Cardiac septum (tissue), 1 donor: ENCODE data around the gene ITSN1. TPM values are rescaled to one million over a fixed set of nuclear protein-coding genes. Genes with fewer than 3 reads are reported as not detected.
"Not testable (repeated sequence)": the region's sequence is repeated elsewhere in the genome, so short reads cannot be mapped to it uniquely, and the experiment has no call there.

Source experiments
- DNase-seq: peaks from one replicate; pipeline ENCODE4 v3.0.0-alpha.2; 2020; ENCODE audit warnings: low spot score
- intact Hi-C: fragments of 100-400 bp; cut with DNase I; formaldehyde crosslinking; loops from one replicate; pipeline ENCODE4 v1.14.0; 2022
- total RNA-seq: library from RNA; stranded (reverse); fragmentation: NEBNext Ultra II Directional; extraction: Animal tissue kit (Norgen Biotek cat#: 25700); gene quantifications from one replicate; pipeline ENCODE4 v1.2.1, GENCODE V29; 2021
- donor health status: DM: no; HTN: no; CAD: no.

ITSN1 gene
- total RNA-seq, 1 donor from 2014 or later: 25.5 TPM

DNA sequence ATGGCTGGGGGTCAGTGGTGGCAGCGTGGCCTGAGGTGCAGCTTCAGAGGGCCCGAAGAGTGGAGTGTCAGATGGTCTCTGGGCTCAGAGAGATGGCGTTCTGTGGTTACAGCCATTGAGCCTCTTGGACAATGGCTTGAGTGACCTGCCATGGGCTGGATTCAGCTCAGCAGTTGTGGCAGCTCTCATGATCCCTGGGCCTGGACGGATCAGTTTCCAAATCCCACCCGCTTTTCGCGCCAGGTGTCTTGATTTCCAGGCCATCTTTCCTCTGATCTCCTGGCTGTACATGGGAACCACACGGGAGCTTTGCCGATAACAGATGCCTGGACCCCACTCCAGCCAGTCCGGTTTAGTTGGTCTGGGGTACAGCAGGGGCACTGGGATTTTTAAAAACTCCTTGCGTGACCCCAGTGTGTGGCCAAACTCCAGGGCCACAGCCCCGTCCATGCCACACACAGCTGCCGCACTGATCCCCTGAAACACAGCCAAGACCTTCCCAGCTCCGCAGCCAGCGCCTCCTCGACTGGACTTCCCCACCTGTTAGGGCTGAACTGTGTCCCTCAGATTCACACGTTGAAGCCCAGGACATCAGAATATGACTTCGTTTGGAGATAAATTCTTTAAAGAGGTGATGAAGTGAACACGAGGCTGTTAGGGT, 205.4 kb downstream of the ITSN1 start:
- intact Hi-C loops: no loop called here
- DNase-seq: no peak

GRCh38 chr21:33848249-33848953, 206.1 kb downstream of the ITSN1 start:
- intact Hi-C loops: no loop called here
- DNase-seq: no peak

GRCh38 chr21:33849834-33850233, 207.5 kb downstream of the ITSN1 start:
- DNase-seq: no peak
- intact Hi-C loops: no loop called here

- intact Hi-C loops: no loop called here
- no peak for DNase-seq
These were observed 208.1 kb downstream of the ITSN1 start for GRCh38 chr21:33850401-33850800.

GRCh38 chr21:33850985-33851384, 208.7 kb downstream of the ITSN1 start:
- no peak for DNase-seq
- intact Hi-C loops: no loop called here

- DNase-seq: no peak
- intact Hi-C loops: no loop called here
These were observed 210.2 kb downstream of the ITSN1 start for GRCh38 chr21:33852485-33852884.

GRCh38 chr21:33854604-33855003, 212.3 kb downstream of the ITSN1 start:
- intact Hi-C loops: no loop called here
- DNase-seq: no peak

- no peak for DNase-seq
- intact Hi-C loops: no loop called here
These were observed 212.9 kb downstream of the ITSN1 start for GRCh38 chr21:33855190-33855589.

- no peak for DNase-seq
- intact Hi-C loops: no loop called here
These were observed 214.7 kb downstream of the ITSN1 start for GRCh38 chr21:33856893-33857527.

DNA sequence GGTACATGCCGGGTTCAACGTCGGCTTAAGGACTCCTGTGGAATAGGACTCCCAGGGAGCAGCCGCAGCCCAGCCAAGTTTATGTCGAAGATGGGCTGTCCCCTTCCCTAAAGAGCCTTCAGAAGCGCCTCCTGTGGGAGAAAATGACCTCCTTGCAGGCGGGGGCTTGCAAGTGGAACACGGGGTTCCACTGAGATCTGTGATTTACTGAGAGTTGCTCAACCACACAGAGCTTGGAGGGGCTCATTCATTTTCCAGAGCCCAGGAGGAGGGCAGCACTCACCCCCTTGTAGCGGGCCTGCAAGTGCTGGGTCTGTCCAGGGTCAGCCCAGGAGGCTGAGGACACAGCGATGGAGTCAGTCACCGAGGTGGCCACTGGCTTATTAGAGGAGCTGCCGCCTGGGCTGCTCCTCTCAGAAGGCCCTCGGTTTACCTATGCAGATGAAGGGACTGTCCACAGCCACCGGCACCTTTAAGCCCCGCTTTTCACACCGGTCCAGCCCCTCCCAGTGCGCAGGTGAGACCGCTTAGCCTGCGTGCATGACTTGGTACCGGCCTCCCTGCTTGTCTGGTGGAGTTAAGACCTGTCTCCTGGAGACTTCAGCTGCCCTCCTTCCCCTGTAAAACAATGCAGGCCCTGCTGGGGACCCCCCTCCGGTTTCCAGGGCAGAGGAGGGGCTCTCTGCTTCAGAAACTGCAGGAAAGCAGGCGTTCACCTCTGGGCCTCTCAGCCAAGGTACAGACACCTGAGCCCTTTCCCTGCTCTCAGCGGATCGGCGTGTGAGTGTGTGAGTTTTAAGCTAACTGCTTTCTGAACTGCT, 215.8 kb downstream of the ITSN1 start:
- intact Hi-C loops: no loop called here
- DNase-seq: no peak

GRCh38 chr21:33858667-33859372, 216.5 kb downstream of the ITSN1 start:
- intact Hi-C loops: no loop called here
- no peak for DNase-seq

DNA sequence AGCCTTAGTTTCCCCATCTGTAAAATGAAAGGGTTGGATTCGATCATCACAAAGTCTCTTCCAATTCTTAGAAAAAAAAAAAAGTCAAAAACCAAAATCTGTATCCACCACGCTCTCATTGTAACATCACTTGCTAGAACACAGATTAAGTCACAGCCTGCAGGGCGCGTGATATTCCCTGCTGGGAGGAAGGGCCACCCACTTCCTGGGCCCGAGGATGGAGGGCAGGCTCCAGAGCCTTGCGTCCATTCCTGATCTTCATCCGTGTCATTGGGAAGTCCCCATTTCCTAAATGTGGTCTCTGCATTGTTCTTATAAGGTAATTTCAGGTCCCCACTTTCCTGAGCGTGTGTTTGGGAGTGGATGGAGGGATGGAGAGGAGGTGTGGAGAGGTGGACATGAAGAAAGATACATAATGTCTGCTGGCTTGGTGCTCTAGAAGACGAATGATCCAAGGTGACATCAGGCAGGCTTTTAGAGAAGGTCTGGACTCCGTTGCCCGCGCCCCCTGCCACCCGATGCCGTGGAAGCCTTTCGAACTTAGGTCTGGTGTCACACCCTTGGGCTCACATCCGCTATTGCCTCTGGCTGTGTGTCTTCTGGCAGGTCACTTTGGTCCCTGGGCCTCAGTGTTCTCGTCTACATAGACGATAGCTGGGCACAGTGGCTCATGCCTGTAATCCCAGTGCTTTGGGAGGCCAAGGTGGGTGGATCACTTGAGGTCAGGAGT, 217.2 kb downstream of the ITSN1 start:
- intact Hi-C loops: no loop called here
- DNase-seq: no peak

GRCh38 chr21:33860332-33860879, 218.1 kb downstream of the ITSN1 start:
- no peak for DNase-seq
- intact Hi-C loops: no loop called here

DNA sequence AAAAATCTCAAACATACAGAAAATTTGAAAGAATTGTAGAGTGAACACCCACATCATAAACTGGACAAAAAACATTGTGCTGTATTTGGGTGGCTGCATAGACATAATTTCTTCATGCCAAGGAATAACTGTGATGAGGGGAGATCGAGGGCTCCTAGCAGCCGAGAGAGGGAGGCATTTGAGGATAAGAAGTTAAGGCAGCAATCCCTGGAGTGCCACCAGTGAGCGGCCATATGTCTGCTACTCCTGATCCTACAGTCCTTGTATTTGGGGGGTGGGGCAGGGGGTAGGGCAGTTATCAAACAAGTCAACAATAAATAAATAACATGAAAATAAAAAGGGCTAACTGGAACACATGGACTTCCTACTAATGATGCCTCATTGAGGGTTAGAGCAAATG, 218.8 kb downstream of the ITSN1 start:
- intact Hi-C loops: no loop called here

DNA sequence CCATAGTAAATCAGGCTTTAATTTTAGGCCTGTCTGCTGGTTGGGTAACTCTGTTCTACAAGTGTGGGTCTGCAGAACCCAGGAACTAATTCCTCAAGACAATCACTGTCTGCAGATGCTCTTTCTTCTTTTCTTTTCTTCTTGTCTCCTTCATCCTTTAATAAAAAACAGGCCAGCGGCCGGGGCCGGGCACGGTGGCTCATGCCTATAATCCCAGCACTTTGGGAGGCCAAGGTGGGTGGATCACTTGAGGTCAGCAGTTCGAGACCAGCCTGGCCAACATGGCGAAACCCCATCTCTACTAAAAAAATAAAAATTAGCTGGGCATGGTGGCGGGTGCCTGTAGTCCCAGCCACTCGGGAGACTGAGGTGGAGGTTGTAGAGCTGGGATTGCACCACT, 220.9 kb downstream of the ITSN1 start:
- intact Hi-C loops, DNase-seq: not testable (repeated sequence)

More for the DNA sequence above, 218.8 kb downstream of the ITSN1 start:
- no peak for DNase-seq

DNA sequence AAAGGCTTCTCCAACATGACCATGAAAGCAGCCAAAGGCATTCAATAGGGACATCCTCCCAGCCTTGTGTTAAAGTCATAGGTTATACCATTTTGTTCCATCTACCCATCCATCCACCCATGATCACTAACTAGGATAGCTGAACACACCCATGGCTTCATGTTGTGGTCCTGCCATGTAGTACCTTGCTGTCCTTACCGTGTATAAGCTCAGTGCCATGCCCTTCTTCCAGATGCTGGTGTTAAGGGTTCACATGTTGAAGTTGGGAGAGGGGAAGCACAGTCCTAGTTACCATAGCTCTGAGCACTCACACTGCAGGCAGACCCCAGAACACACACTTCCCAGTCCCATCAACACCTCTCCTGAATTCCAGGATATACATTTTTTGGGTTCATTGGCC, 221.8 kb downstream of the ITSN1 start:
- no peak for DNase-seq
- intact Hi-C loops: no loop called here

DNA sequence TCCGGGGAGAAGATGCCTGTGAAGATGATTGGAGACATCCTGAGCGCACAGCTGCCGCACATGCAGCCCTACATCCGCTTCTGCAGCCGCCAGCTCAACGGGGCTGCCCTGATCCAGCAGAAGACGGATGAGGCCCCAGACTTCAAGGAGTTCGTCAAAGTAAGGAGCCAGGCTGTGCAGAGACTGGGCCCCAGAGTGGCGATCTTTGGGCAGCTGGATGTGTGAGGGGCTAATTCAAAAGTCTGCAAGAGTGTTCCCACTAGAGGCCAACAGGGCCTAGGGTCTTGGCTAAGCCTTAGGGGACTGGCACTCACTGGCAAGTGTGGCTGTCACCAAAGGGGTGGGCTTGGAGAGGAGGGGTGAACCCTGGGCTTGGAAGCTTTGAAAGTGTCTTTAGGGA, 222.9 kb downstream of the ITSN1 start:
- no peak for DNase-seq
- intact Hi-C loops: no loop called here

- intact Hi-C loops: no loop called here
- no peak for DNase-seq
These were observed 223.8 kb downstream of the ITSN1 start for GRCh38 chr21:33865996-33866575.
